Astrocyte of the spinal cord (primary cell): ENCODE data around the gene RANBP17.

Experiments
- DNase-seq: peaks from one replicate; pipeline ENCODE4 v3.0.0; 2011; ENCODE audit warnings: low read depth, low spot score
- H3K4me3 ChIP-seq: 2 replicates; pipeline ENCODE4 v1.5.1; 2011; ENCODE audit warnings: low read depth, mild to moderate bottlenecking, low read length, moderate library complexity
- CTCF ChIP-seq: IDR thresholded peaks from 2 replicates; pipeline ENCODE4 v1.5.1; 2012; ENCODE audit warnings: low read depth, mild to moderate bottlenecking, low read length, inconsistent platforms
- in situ Hi-C: cut with HindIII; loops from 2 replicates; pipeline ENCODE4 v1.10.0; 2017; ENCODE audit warnings: low sequenced_read_pairs

Gene RANBP17

GRCh38 chr5:170875811-170876210 lies 14.0 kb downstream of the RANBP17 start:
- no peak for DNase-seq
- H3K4me3 ChIP-seq: no peak overlapping the region
- in situ Hi-C loops: no loop called here
- no peak for TF ChIP-seq CTCF

- no peak overlapping the region for H3K4me3 ChIP-seq
- no peak for TF ChIP-seq CTCF
- in situ Hi-C loops: no loop called here
- no peak for DNase-seq
These were observed 18.3 kb downstream of the RANBP17 start for GRCh38 chr5:170880084-170880483.

GRCh38 chr5:170882345-170882744 lies 20.5 kb downstream of the RANBP17 start:
- DNase-seq: no peak
- H3K4me3 ChIP-seq: no peak overlapping the region
- TF ChIP-seq CTCF: no peak
- in situ Hi-C loops: no loop called here

GRCh38 chr5:170885256-170885655 lies 23.4 kb downstream of the RANBP17 start:
- TF ChIP-seq CTCF: no peak
- no peak for DNase-seq
- in situ Hi-C loops: no loop called here
- H3K4me3 ChIP-seq: no peak overlapping the region

- TF ChIP-seq CTCF: no peak
- in situ Hi-C loops: no loop called here
- no peak overlapping the region for H3K4me3 ChIP-seq
- DNase-seq: no peak
These were observed 24.0 kb downstream of the RANBP17 start for GRCh38 chr5:170885809-170886208.

GRCh38 chr5:170886210-170886894 lies 24.5 kb downstream of the RANBP17 start:
- no peak for DNase-seq
- no peak for TF ChIP-seq CTCF
- in situ Hi-C loops: no loop called here
- H3K4me3 ChIP-seq: no peak overlapping the region
